Measurements from ENCODE around the gene SPTB.
A peak's percentile ranks its signal among the peaks of the same experiment; 100 is the strongest.

SPTB gene

GRCh38 chr14:64708148-64709004 is 171.3 kb downstream of the SPTB start:
- DNase-seq (ENCODE audit: low read depth) = no peak

- peak; percentile 65 for DNase-seq (ENCODE audit: low read depth)
These were observed 172.0 kb downstream of the SPTB start for GRCh38 chr14:64707661-64708060.

DNA sequence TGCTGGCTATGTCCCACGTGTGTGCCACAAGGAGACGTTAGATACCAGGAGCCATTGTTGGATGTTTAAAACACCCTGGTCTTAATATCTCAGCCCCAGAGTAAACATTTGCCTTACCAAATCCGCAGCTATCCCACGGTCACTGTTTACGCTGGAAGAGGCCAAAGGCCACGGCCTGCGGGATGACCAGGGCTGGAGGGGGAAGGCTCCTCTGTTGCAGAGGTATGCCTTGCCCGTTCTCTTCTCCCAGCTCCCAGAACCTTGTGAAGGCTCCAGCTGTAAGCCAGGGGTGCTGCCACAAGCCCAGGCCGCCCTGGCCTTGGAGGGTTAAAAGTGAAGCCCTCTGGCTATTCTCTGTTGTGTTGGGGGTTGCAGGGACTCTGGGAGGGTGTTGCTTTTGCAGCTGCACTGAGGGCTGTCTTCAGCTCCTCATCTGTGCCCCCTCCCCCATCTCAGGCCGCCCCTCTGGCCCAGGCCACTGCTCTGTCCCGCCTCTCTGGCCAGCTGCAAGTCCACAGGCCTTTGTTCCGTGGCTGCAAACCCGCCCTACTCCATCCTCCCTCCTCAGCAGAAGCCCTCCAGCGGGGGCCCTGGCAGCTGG is 173.0 kb downstream of the SPTB start:
- no peak for DNase-seq (ENCODE audit: low read depth)

DNA sequence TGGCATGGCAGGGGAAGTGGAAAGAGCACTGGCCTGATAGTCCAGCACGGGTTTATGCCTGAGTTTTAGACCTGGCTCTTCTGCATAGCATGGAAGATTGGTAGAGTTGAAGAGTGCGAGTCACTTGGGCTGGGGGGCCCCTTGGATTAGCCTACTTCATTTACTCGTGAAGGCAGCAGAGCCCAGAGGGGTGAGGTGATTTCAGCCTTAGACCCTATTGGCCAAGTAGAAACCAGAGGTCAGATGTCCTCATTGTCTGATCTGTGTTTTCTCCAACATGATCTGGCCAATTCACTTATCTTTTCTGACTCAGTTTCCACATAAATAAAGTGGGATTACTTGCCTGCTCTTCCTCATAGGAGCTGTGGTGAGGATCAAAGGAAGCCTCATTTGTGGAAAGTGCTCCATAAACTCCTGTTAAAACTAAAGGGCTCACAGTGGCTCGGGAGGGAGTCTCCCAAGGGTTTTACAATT is 173.6 kb downstream of the SPTB start:
- no peak for DNase-seq (ENCODE audit: low read depth)

GRCh38 chr14:64705381-64706118 is 174.2 kb downstream of the SPTB start:
- no peak for DNase-seq (ENCODE audit: low read depth)

- DNase-seq (ENCODE audit: low read depth) = no peak
These were observed 174.8 kb downstream of the SPTB start for GRCh38 chr14:64704743-64705380.

DNA sequence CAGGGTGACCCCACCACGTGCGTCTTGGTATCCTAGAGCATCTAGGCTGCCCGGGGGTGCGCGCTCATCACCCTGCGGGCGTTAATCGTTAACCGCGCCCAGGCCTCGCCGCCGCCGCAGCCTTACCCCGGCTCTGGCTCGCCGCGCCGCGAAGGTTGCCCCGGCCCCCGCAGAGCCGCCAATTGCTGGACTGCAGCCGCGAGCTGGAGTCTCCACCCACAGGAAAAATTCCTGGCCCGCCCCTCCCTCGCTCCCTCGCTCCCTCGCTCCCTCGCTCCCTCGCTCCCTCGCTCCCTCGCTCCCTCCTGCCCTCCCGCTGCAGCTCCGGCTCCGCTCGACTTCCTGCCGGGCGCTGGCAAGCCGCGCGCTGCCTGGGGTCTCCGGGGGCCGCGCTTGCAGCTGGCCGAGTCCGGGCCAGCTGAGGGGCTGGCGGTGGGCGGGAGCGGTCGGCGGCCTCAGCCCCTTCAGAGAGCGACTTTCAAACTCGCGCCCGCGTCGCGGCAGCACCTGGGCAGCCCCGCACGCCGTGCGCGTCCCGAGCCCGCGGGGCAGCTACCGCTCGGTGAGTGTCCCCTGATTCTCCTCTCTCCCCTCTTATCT is 175.5 kb downstream of the SPTB start, which contains the start of gene PLEKHG3:
Gene PLEKHG3 (plus strand): TSS at position 282 of the 600 bp plus-strand sequence. CDS start 23,208 bp downstream, outside the sequence.
- no peak for DNase-seq (ENCODE audit: low read depth)

DNA sequence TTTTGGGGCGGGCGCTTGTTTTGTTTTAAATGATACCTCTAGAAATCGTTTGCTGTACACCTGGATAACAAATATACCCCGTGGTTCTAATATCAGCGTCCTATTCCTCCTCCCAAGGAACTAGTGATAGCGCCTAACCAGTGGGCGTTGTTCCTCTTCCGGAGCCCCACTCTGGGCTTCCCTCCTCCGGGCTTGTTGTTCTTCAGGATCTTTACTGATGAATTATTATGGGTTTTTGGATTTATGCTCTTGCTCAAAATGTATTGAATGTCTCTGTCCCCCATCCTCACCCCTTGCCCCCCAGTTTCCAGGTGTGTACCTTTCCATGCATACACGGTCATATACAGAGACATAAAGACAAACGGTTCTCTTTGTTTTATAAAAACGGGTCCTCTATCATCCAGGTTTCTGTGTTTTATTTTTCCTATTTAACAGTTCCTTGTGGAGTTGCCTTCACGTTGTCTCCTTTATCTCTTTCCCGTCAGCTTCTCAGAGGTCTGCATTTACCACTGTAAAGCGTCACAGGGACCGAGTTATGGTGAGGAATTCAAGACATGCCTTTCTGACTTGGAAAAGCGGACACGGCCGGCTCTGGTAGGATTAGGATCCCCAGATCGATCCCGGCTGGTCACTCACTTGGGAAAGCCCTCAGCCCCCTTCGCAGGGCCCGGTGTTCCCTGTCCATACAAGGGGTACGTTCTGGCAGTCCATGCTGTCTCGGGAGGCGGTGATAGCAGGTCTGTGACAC is 176.1 kb downstream of the SPTB start:
- no peak for DNase-seq (ENCODE audit: low read depth)

GRCh38 chr14:64702493-64703394 is 177.0 kb downstream of the SPTB start:
- no peak for DNase-seq (ENCODE audit: low read depth)

DNA sequence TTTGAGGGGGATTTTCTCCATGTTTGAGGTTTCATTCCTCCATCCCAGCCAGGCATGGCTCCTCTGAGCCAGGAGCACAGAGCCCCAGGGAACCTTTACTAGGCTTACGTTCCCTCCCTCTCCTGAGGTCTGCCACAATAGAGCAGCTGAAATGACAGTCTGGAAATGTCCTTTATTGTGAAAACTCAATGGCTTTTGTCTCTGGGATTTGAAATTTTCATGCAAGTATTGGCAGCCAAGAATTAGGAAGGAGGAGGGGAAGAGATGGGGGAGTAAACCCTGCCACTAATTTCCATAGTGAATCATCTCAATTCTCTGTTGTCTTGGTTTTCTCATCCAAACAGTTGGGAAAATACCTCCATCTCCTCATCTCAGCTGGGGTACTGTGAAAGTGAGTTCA is 178.0 kb downstream of the SPTB start:
- no peak for DNase-seq (ENCODE audit: low read depth)

DNA sequence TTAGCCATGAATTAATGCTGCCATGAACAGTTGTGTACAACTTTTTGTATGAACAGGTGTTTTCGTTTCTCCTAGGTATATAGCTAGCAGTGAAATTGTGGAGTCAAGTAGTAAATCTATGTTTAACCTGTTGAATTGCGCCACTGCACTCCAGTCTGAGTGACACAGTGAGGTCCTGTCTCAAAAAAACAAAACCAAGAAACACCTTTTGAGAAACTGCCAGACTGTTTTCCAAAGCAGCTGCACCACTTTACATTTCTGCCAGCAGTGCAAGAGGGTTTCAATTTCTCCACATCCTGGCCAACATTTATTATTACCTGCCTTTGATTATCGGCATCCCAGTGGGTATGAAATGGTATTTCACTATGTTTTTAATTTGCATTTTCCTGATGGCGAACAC is 178.8 kb downstream of the SPTB start:
- no peak for DNase-seq (ENCODE audit: low read depth)

DNA sequence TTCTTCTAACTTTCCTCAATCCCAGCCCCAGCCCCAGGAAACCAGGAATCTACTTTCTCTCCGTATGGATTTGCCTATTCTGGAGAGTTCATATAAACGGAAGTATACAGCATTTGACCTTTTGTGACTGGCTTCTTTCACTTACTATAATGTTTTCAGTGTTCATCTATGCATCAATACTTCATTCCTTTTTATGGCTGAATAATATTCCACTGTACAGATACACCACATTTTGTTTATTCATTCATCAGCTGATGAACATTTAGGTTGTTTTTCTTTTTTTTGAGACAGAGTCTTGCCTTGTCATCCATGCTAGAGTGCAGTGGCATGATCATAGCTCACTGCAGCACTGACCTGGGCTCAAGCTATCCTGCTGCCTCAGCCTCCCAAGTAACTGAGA is 179.4 kb downstream of the SPTB start:
- DNase-seq (ENCODE audit: low read depth) = no peak

DNA sequence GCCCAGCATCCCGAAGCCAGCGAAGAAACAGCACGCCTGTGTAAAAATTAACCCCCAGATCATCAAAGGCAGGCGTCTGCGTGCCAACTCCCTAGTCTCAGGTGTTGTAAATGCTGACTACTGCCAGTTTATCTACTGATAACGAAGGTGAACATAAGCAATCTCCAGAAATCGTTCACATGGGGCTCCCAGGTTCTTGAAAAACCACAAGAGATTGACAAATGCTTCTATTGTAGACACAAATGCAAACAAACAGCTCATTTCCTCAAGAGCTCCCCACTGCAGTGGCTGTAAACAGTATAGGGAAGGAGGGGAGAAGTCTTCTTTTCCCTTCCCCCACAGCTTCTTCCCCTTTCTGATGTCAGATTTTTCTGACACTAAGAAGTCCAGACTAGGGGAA is 180.8 kb downstream of the SPTB start:
- no peak for DNase-seq (ENCODE audit: low read depth)

GRCh38 chr14:64696355-64696857 is 183.3 kb downstream of the SPTB start:
- DNase-seq (ENCODE audit: low read depth) = no peak

All from HS-5 (cell line).